Lower lobe of right lung (tissue), 2 donors: ENCODE results near the gene GALNT2. TPM values are rescaled to one million over a fixed set of nuclear protein-coding genes. Genes with fewer than 3 reads are reported as not detected.

Experiments used
- ATAC-seq, 2 donors: fragments of 200-7000 bp; cut with Tn5 transposase; one replicate each; pipeline ENCODE4 v1.9.1; 2020 to 2022; ENCODE audit warnings: mild to moderate bottlenecking in 2 of 2, moderate library complexity in 2 of 2
- DNase-seq: peaks from one replicate; pipeline ENCODE4 v3.0.0-alpha.2; 2020
- H3K27ac ChIP-seq: fragments of 200-600 bp; one replicate; pipeline ENCODE4 v1.8.0; 2022
- H3K27me3 ChIP-seq: fragments of 200-600 bp; one replicate; pipeline ENCODE4 v1.8.0; 2022; ENCODE audit warnings: low read depth
- H3K36me3 ChIP-seq: fragments of 200-600 bp; one replicate; pipeline ENCODE4 v1.8.0; 2022; ENCODE audit warnings: mild to moderate bottlenecking
- H3K4me1 ChIP-seq: fragments of 200-600 bp; one replicate; pipeline ENCODE4 v1.8.0; 2022
- H3K4me3 ChIP-seq: fragments of 200-600 bp; one replicate; pipeline ENCODE4 v1.8.0; 2022; ENCODE audit warnings: mild to moderate bottlenecking
- H3K9me3 ChIP-seq: fragments of 200-600 bp; one replicate; pipeline ENCODE4 v1.8.0; 2022
- intact Hi-C: fragments of 100-400 bp; cut with DNase I; formaldehyde crosslinking; loops from one replicate; pipeline ENCODE4 v1.11.0; 2022
- total RNA-seq: library from RNA; stranded (reverse); fragmentation: NEBNext Ultra II Directional; extraction: Animal tissue kit (Norgen Biotek cat#: 25700); gene quantifications from one replicate; pipeline ENCODE4 v1.2.1, GENCODE V29; 2021
- TF ChIP-seq, protein P1 (sequence below): fragments of 200-600 bp; IDR thresholded peaks from one replicate; pipeline ENCODE4 v1.8.0; 2022; ENCODE audit warnings: antibody characterized with exemption, mild to moderate bottlenecking
- donor health status: DM: no; HTN: yes; CAD: no; lungs with severe emphysema.

Gene GALNT2
- total RNA-seq, 1 donor from 2014 or later, result 48.0 TPM

DNA sequence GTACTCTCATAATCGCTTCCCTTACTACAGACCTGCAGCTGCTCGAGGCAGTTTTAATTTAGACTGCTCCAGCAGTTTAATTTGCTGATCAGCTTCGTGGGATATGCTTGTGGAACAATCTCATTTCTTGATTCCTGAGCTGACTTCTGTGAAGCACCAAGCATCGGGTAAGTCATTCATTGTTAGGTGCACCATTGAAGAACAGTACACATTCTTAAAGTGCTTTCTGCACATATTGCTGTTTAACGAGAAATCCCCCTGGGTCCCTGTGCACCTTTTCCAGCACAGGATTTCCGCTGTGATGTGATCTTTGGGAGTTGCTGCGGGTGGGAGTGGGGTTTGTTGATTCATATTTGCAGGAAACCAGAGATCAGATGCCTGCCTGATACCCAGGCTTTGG, 9.1 kb downstream of the GALNT2 start:
- Histone ChIP-seq H3K4me3 (no peak overlapping the region), H3K4me1 (no peaks in the 10 kb centered on the region), H3K36me3 (no peaks in the 10 kb centered on the region), H3K27ac (no peak overlapping the region), H3K27me3 (no peaks in the 10 kb centered on the region), H3K9me3 (no peaks in the 10 kb centered on the region)
- intact Hi-C loops, result no loop called here
- ATAC-seq (no peak), DNase-seq (no peak)
- TF ChIP-seq, protein P1, sequence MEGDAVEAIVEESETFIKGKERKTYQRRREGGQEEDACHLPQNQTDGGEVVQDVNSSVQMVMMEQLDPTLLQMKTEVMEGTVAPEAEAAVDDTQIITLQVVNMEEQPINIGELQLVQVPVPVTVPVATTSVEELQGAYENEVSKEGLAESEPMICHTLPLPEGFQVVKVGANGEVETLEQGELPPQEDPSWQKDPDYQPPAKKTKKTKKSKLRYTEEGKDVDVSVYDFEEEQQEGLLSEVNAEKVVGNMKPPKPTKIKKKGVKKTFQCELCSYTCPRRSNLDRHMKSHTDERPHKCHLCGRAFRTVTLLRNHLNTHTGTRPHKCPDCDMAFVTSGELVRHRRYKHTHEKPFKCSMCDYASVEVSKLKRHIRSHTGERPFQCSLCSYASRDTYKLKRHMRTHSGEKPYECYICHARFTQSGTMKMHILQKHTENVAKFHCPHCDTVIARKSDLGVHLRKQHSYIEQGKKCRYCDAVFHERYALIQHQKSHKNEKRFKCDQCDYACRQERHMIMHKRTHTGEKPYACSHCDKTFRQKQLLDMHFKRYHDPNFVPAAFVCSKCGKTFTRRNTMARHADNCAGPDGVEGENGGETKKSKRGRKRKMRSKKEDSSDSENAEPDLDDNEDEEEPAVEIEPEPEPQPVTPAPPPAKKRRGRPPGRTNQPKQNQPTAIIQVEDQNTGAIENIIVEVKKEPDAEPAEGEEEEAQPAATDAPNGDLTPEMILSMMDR, result no peak

DNA sequence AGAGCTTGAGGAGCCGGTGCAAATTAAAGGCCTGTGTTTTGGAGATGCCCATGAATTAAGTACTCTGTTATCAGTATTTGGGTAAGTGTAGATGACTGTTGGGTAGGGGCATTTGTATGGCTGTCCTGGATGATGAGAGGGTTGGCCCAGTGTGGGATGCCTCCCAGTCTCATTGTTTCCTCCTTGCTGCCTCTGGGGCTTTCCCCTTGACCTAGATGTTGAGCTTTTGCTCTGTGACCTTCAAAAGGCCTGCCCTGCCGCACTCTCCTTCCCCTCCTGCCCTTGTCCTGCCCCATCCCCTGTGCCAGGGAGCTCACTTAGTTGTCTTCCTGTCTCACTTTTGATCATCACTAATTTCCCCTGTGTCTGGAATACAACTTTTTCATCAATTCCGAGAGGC, 10.0 kb downstream of the GALNT2 start:
- TF ChIP-seq, protein P1, result no peak
- Histone ChIP-seq H3K27ac (no peak overlapping the region), H3K4me3 (no peak overlapping the region), H3K36me3 (no peaks in the 10 kb centered on the region), H3K9me3 (no peaks in the 10 kb centered on the region), H3K4me1 (no peaks in the 10 kb centered on the region), H3K27me3 (no peaks in the 10 kb centered on the region)
- ATAC-seq (no peak), DNase-seq (no peak)
- intact Hi-C loops, result no loop called here

DNA sequence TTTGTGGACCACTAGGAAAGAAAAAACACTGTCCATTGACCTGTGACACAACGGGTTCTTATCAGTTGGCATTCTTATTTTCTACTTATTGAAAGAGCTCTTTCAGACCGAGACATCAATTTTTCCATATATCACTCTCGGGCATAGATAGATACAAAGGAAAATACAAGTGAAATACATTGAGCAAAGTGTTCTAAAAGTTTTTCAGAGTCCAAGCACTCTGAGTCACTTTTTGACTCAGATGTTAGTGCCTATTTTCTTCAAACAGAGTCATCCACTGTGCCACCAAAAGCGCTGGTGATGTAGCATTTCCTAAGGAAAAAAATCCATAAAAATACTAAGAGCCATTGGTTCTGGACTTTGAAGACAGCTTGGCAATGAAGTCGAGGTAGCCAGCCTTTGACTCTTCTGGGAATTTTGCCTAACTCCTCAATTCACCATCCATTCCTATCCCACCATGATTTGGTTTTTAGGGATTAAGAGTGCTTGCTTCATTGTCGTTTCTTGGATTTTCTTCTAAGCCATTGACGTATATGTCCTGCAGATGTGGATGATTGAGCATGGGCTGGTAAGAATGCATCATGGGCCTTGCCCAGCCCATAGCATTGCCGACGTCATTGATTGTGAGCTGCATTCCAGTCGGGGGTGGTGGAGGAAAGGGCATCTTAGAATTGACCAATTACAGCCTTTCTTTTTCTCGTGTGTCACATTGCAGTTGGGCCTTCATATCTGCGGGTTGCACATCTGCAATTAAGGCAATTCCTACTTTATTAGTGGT, 10.6 kb downstream of the GALNT2 start:
- no peak overlapping the region for H3K27ac ChIP-seq
- ATAC-seq, result no peak
- H3K4me3 ChIP-seq, result no peak overlapping the region
- no peaks in the 10 kb centered on the region for H3K36me3 ChIP-seq
- no peaks in the 10 kb centered on the region for H3K4me1 ChIP-seq
- no peaks in the 10 kb centered on the region for H3K9me3 ChIP-seq
- TF ChIP-seq, protein P1, result no peak
- H3K27me3 ChIP-seq, result no peaks in the 10 kb centered on the region
- no peak for DNase-seq
- intact Hi-C loops, result no loop called here

DNA sequence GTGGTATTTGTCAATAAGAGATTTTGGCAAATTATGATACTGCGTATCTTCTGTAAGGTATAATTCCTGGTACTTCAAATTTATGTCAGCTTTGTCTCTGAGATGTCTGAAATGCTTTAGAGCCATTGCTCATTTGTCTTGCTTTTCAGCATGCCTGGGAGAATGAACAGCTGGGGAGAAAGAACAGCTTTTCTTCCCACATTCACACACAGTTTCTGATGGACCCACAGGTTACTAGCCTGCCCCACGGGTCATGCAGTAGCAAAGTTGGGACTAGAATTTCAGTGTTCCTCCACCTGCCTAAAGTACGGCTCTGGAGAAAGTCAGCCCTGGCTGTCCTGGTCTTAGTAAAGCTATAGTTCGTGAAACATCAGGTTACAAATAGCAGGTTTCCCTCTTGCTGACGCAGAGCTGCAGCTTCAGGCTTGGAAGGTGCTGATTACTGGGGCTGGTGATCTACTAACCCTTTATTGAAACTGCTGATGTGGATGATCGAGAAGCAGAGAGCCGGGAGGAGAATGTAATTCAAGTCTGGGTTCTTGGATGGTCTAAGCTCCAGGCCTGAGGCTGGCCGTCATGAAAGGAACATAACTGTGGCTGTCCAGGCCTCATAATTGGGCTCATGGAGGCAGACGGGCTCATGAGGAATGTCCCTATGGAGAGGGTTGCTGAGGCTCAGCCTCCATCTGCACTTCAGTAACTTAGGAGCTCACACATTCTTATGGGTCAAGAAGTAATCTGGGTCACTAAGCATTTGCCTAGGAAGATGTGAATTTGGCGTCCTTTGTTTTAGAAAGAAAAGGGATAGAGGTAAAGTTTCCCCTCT, 12.4 kb downstream of the GALNT2 start:
- TF ChIP-seq, protein P1, result no peak
- no peaks in the 10 kb centered on the region for H3K9me3 ChIP-seq
- H3K4me1 ChIP-seq, result peaks cover 9% of the 10 kb centered on the region
- no peak for ATAC-seq
- no peak overlapping the region for H3K4me3 ChIP-seq
- intact Hi-C loops, result no loop called here
- no peak overlapping the region for H3K27ac ChIP-seq
- no peaks in the 10 kb centered on the region for H3K27me3 ChIP-seq
- DNase-seq, result no peak
- H3K36me3 ChIP-seq, result no peaks in the 10 kb centered on the region

DNA sequence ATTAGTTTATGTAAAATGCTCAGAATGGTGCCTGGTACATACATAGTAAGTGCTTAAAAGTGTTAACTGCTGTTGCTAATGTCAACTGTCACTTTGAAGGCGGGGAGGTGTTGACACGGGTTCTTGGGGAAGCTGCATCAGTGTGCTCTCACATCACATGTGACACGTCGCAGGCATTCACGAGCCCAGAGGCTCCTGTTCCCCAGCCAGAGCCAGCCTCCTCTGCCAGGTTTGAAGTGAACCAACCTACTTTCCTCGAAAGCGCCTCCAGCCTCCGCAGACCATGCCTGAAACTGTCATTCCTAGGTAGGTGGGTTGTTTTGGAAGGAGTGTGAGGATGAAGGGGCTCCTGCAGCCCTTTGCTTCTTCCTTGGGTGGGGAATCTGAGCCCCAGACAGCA, 13.8 kb downstream of the GALNT2 start:
- Histone ChIP-seq H3K36me3 (no peaks in the 10 kb centered on the region), H3K27me3 (no peaks in the 10 kb centered on the region), H3K4me1 (peaks cover 21% of the 10 kb centered on the region), H3K4me3 (no peak overlapping the region), H3K9me3 (no peaks in the 10 kb centered on the region), H3K27ac (no peak overlapping the region)
- intact Hi-C loops, result no loop called here
- ATAC-seq (no peak), DNase-seq (no peak)
- TF ChIP-seq, protein P1, result no peak
